HG03571 (cell line): ENCODE data around the gene EIF2B5.
A peak's percentile ranks its signal among the peaks of the same experiment; 100 is the strongest.

ENCODE experiments used
- ATAC-seq: cut with Tn5 transposase; IDR thresholded peaks from one replicate; pipeline ENCODE4 v1.9.1; 2021; ENCODE audit not compliant: unreplicated experiment

EIF2B5 gene

GRCh38 chr3:184172681-184173373 lies 37.7 kb downstream of the EIF2B5 start:
- ATAC-seq = no peak

- ATAC-seq = no peak
These were observed 38.2 kb downstream of the EIF2B5 start for GRCh38 chr3:184173374-184173722.

- ATAC-seq = no peak
These were observed 39.1 kb downstream of the EIF2B5 start for GRCh38 chr3:184174284-184174645.

- ATAC-seq = peak; percentile 93
These were observed 39.7 kb downstream of the EIF2B5 start, which contains the start of gene AP2M1 for GRCh38 chr3:184174646-184175492. Gene AP2M1, plus strand, starts transcription at chr3:184174855. Its CDS starts 2,139 bp downstream, at chr3:184176994.

- no peak for ATAC-seq
These were observed 40.3 kb downstream of the EIF2B5 start for GRCh38 chr3:184175506-184175905.

GRCh38 chr3:184175981-184176376 lies 40.8 kb downstream of the EIF2B5 start:
- ATAC-seq = no peak

- no peak for ATAC-seq
These were observed 41.5 kb downstream of the EIF2B5 start for GRCh38 chr3:184176377-184177330.

- no peak for ATAC-seq
These were observed 42.2 kb downstream of the EIF2B5 start for GRCh38 chr3:184177331-184177731.

GRCh38 chr3:184177767-184178306 lies 42.7 kb downstream of the EIF2B5 start:
- ATAC-seq = no peak

GRCh38 chr3:184178521-184179138 lies 43.5 kb downstream of the EIF2B5 start:
- no peak for ATAC-seq

- ATAC-seq = no peak
These were observed 45.0 kb downstream of the EIF2B5 start for GRCh38 chr3:184180165-184180564.

- no peak for ATAC-seq
These were observed 46.4 kb downstream of the EIF2B5 start for GRCh38 chr3:184181596-184181995.

- no peak for ATAC-seq
These were observed 48.5 kb downstream of the EIF2B5 start for GRCh38 chr3:184183679-184184078.

GRCh38 chr3:184184546-184185230 lies 49.5 kb downstream of the EIF2B5 start:
- ATAC-seq = no peak

- ATAC-seq = peak; percentile 88
These were observed 50.5 kb downstream of the EIF2B5 start for GRCh38 chr3:184185461-184186183.

GRCh38 chr3:184186184-184186901 lies 51.2 kb downstream of the EIF2B5 start, which contains the start of gene ABCF3:
Gene ABCF3, plus strand, starts transcription at chr3:184186199. Its CDS starts 9 bp downstream, at chr3:184186208.
- ATAC-seq = peak; percentile 16

- no peak for ATAC-seq
These were observed 51.7 kb downstream of the EIF2B5 start for GRCh38 chr3:184186902-184187207.

GRCh38 chr3:184188080-184188479 lies 52.9 kb downstream of the EIF2B5 start:
- no peak for ATAC-seq

- no peak for ATAC-seq
These were observed 54.3 kb downstream of the EIF2B5 start for GRCh38 chr3:184189421-184189820.
